ENCODE results near the gene SLC2A11.
A peak's percentile ranks its signal among the peaks of the same experiment; 100 is the strongest.

DNA sequence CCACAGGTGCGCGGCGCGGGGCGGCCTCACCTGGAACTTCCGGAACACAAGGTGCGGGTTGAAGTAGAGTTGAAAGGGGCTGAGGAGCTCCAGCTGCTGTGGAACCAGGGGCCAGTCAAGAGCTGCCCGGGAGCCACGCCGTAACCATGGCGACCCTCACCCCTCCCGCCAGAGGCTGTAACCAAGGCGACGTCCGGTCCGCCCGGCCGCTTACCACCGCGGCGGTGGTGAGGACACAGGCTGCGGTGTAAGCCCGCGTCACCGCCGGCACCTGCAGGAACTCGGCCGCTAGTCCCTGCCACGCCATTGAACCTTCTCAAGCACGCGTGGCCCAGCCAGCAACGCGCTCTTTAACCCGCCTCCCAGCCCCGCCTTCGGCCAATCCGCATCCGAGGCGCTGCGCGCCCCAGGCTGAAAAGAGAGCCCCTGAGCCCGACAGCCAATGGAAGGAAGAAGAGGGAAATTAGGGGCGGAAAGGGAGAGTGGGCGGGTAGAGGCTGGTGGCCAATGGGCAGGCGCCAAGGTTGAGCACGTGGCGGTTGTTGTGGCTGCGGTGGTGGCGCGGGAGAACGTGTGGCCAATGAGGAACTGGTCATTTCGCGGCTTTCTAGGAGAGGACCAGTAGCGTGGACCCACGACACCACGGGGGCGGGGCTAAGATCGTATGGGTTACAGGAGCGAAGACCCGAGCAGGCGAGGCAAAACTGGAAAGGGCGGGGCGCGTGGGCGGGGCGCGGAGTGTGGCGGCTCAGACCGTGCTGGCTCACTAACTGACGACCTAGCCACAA, 18.8 kb upstream of the SLC2A11 start, which contains the start of gene DERL3:
- TF ChIP-seq CTCF (IDR thresholded peaks at IDR 0.05) (peak in 1 of 6 experiments; percentile 15), POLR2A (IDR thresholded peaks at IDR 0.05) (no peak)

Data from esophagus squamous epithelium (tissue), 4 donors.